Left renal cortex interstitium (tissue), 4 donors: ENCODE data around the gene BPIFB1. TPM values are rescaled to one million over a fixed set of nuclear protein-coding genes. Genes with fewer than 3 reads are reported as not detected.

Experiments
- DNase-seq, 4 donors: peaks; one replicate each; pipeline ENCODE4 v3.0.0-alpha.2; 2013; ENCODE audit warnings: low read depth in 4 of 4, low spot score in 2 of 4, missing footprints in 1 of 4
- polyA plus RNA-seq, 4 donors: library from polyadenylated mRNA; unstranded; fragments of 120-200 nt; gene quantifications; one replicate each; pipeline ENCODE4 v1.2.1, GENCODE V29; 2013; ENCODE audit not compliant: insufficient read length in 4 of 4

Gene BPIFB1
- polyA plus RNA-seq, 4 donors: 0.13 TPM; not detected in 3

DNA sequence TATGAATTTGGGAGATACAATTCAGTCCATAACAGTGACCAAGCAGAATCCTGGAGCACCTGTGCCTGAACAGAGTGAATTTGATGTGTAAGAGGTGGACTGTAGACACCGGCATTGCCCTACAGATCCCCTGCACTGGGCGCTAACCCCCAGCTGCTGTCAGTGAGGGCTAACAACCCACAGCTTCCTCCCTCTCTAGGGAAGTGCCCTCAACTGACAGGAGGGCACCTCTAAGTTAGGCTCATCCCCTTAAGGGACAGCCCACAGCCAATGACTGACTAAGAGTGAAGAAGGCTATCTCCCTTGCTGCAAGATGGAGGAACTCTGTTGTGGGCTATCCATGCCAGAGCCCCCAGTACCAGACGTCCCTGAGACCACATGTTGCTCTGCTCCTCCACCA lies 15.3 kb upstream of the BPIFB1 start:
- no peak for DNase-seq

- DNase-seq: no peak
Measured at GRCh38 chr20:33272155-33272873, 10.7 kb upstream of the BPIFB1 start.

- no peak for DNase-seq
Measured at GRCh38 chr20:33273117-33273851, 9.7 kb upstream of the BPIFB1 start.

DNA sequence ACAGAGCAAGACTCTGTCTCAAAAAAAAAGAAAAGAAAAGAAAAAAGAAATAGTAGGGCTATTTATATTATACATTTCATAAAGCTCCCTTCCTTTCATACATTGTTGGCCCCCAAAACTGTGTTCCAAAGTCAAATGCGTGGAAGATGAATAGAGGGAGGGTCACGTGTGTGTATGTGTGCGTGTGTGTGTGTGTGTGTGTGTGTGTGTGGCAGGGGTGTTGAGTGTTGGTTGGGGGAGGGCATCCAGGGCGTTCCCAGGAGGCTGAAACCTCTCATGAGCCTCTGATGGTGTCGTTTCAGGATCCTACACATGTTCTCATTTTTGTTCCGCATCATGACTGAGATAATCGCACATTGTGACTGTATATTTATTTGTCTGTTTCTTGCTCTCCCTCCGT lies 7.8 kb upstream of the BPIFB1 start:
- DNase-seq: no peak

- no peak for DNase-seq
Measured at GRCh38 chr20:33275871-33276270, 7.1 kb upstream of the BPIFB1 start.

DNA sequence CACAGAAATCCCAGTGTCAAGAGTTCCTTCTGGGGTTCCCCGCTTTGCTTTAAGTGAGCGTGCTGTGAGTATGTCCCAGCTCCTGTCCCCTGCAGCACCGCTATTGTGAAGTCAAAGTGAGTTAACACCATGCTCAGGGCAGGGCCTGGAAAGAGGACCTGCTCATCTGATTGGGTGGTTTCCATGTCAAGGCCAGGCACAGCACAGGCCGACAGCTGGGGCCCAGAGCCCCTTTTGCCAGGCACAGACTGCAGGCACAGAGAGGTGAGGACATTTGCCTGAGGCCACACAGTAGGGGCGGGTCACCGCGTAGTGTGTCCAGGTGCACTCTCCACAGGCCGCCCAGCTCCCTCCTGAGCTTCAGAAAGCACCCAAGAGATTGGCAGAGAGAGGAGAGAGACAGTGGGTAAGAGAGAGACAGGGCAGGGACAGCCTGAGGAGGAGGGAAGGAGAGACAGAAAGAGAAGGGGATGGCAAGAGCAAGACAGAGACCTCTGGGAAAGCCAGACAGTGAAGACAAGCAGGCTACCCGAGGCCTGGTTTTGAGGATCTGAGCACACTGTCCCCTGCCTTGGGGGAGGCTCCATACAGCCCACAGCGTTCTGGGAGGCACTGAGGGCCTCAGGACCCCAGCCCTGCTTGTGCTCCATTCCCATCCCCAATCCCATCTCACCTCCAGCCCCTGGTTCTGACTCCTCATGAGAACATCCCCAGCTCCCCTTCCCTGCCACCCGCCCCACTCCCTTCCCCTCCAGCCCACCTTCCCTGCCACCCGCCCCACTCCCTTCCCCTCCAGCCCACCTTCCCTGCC lies 6.5 kb upstream of the BPIFB1 start:
- no peak for DNase-seq

DNA sequence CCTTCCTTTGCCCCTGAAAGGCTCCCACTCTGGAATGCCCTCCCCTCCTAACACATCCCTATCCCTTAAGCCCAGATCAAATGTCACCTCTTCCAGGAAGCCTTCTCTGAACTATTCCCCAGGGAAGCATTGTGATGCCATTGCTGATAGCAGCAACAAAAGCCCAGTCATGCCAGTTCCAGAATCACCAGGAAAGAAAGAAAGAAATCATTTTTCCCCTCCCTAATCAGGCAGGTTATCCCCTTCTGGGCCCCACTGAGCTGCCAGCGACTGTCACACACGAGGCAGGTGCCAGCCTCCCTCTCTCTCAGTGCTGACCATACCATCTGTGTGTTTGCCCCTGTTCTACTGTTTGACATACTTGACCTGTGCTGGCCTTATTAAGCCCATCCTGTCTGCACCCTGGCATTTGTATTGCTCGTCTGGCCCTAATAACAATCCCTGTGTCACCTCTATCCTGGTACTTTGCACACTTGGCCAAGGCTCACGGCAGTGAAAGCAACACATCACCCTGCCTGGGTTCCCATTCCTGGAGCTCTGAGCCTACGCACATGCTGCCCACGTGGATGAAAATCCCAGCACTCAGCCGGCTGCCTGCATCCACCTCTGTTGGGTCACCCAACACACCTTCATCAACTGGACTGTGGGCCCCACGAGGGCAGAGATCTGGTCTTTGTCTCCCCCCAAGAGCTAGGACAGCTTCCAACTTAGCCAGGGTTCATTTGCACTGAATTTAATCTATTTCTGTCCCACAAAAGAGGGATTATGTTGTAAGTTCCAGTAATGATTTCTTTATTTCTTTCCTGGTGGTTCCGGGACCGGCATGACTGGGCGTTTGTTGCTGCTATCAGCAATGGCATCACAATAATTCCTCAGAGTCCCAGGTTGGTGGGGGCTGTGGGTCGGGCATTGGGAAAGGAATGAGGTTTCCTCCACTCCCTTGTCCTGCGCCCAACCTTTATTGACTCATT lies 5.3 kb upstream of the BPIFB1 start:
- DNase-seq: no peak

DNA sequence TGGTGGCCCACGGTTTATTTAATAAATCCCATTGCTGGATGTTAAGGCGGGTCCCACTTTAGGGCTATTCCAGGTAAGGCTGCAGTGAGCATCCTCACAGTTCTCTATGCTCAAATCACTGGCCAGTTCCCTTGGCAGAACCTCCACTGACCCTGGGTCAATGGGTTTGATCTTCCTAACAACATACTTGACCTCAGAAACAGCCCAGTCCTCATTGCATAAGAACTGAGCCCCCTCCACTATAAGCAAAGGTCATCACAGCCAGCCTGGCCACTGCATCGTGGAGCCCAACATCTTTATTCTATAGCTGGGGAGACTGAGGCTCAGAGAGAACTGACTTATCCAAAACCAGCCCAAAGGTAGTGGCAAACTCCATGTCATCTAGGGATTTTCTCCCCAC lies 4.3 kb upstream of the BPIFB1 start:
- DNase-seq: no peak

GRCh38 chr20:33279261-33279910 lies 3.6 kb upstream of the BPIFB1 start:
- no peak for DNase-seq

GRCh38 chr20:33280000-33280680 lies 2.9 kb upstream of the BPIFB1 start:
- no peak for DNase-seq

GRCh38 chr20:33280775-33281174 lies 2.2 kb upstream of the BPIFB1 start:
- no peak for DNase-seq

- no peak for DNase-seq
Measured at GRCh38 chr20:33281550-33282146, 1.4 kb upstream of the BPIFB1 start.

GRCh38 chr20:33282196-33282934 lies 649 bp upstream of the BPIFB1 start:
- no peak for DNase-seq

- DNase-seq: no peak
Measured at GRCh38 chr20:33284284-33284683, 1.3 kb downstream of the BPIFB1 start.

DNA sequence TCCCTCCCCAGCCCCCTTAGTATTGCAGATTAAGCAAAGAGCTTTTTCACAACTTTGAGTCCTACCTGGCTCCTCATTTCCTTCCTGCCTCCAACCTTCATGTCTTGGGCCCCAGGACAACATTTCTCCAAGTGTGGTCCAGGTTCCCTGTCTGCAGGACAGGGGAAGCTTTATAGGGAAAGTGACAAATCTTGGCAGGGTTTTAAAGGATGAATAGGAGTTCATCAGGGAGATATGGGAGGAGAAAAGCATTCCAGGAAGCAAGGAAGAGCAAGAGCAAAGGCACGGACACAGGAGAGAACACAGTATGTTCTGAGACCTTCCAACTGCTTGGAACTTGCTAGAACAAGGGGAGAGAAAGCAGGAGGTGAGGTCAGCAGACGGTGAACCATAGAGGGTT lies 1.9 kb downstream of the BPIFB1 start:
- no peak for DNase-seq

GRCh38 chr20:33285861-33286495 lies 3.0 kb downstream of the BPIFB1 start:
- DNase-seq: no peak

DNA sequence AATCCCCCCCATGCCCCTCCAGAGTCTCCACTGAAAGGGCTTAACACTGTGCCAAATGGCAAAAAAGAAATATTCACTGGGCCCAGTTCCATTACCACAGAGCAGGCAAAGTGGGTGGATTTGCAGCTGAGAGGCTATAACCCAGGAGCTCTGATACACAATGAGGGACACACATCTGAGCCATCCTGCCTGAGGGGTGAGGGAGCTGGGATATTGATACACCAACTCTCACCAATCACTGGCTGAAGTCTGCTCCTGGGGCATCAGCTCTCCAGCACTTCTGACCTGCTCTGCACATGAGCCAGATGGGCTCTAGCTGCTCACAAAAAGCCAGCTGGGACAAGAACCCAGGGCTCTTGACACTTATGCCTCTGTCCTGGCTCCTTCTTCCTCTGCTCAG lies 4.9 kb downstream of the BPIFB1 start:
- DNase-seq: no peak

- DNase-seq: no peak
Measured at GRCh38 chr20:33290852-33291251, 7.8 kb downstream of the BPIFB1 start.
